SJSA1 (cell line): Measurements from ENCODE around the gene DOCK7. TPM values are rescaled to one million over a fixed set of nuclear protein-coding genes. Genes with fewer than 3 reads are reported as not detected.
"Not testable (repeated sequence)": the region's sequence is repeated elsewhere in the genome, so short reads cannot be mapped to it uniquely, and the experiment has no call there.

Source experiments
- DNase-seq, 2 experiments: peaks; one replicate each; pipeline ENCODE4 v3.0.0-alpha.2; 2015 to 2020; ENCODE audit warnings: low spot score in 2 of 2, low read depth in 1 of 2
- H3K27ac ChIP-seq: fragments of 250-450 bp; sonication (Bioruptor Pico); 2 replicates; pipeline ENCODE4 v1.5.1; 2020; ENCODE audit warnings: mild to moderate bottlenecking, moderate library complexity
- H3K27me3 ChIP-seq: fragments of 250-450 bp; sonication (Bioruptor Pico); replicated peaks from 2 replicates; pipeline ENCODE4 v1.5.1; 2020; ENCODE audit warnings: mild to moderate bottlenecking, moderate library complexity
- H3K36me3 ChIP-seq: fragments of 250-450 bp; sonication (Bioruptor Pico); 2 replicates; pipeline ENCODE4 v1.5.1; 2020; ENCODE audit warnings: mild to moderate bottlenecking
- H3K4me1 ChIP-seq: fragments of 250-450 bp; sonication (Bioruptor Pico); replicated peaks from 2 replicates; pipeline ENCODE4 v1.6.1; 2021; ENCODE audit warnings: mild to moderate bottlenecking
- H3K4me3 ChIP-seq: fragments of 250-450 bp; sonication (Bioruptor Pico); 2 replicates; pipeline ENCODE4 v1.5.1; 2020; ENCODE audit warnings: mild to moderate bottlenecking
- H3K9me3 ChIP-seq: fragments of 250-450 bp; sonication (Bioruptor Pico); replicated peaks from 2 replicates; pipeline ENCODE4 v1.5.1; 2020; ENCODE audit warnings: mild to moderate bottlenecking
- total RNA-seq: library from RNA; depleted of rRNA; stranded (reverse); fragments of >200 nt; shearing (Covaris generic); gene quantifications from 2 replicates; pipeline ENCODE4 v1.2.3, GENCODE V29; 2014

DOCK7 gene
- total RNA-seq, 1 experiment from 2014 or later, result 47.3 TPM

- no peaks in the 10 kb centered on the region for H3K27me3 ChIP-seq
- peaks cover 6% of the 10 kb centered on the region for H3K36me3 ChIP-seq
- H3K4me3 ChIP-seq, result no peak overlapping the region
- H3K9me3 ChIP-seq, result no peaks in the 10 kb centered on the region
- no peak overlapping the region for H3K27ac ChIP-seq
- no peak for DNase-seq
- H3K4me1 ChIP-seq, result no peaks in the 10 kb centered on the region; the same call in 1 of the 2 replicates
Measured at GRCh38 chr1:62682531-62682930, 5.7 kb downstream of the DOCK7 start.

- not testable (repeated sequence) for H3K27me3 ChIP-seq, H3K4me3 ChIP-seq, DNase-seq, H3K4me1 ChIP-seq, H3K27ac ChIP-seq, H3K9me3 ChIP-seq, H3K36me3 ChIP-seq
Measured at GRCh38 chr1:62680992-62681391, 7.2 kb downstream of the DOCK7 start.

GRCh38 chr1:62677822-62678221 is 10.4 kb downstream of the DOCK7 start:
- not testable (repeated sequence) for H3K9me3 ChIP-seq, DNase-seq, H3K4me1 ChIP-seq, H3K4me3 ChIP-seq, H3K27me3 ChIP-seq, H3K27ac ChIP-seq, H3K36me3 ChIP-seq

- Histone ChIP-seq H3K36me3 (no peaks in the 10 kb centered on the region; the same call in 1 of the 2 replicates), H3K4me1 (peaks cover 8% of the 10 kb centered on the region), H3K27ac (no peak overlapping the region), H3K4me3 (no peak overlapping the region), H3K27me3 (no peaks in the 10 kb centered on the region), H3K9me3 (no peaks in the 10 kb centered on the region)
- DNase-seq, result no peak
Measured at GRCh38 chr1:62676611-62677356, 11.4 kb downstream of the DOCK7 start.

- Histone ChIP-seq H3K27me3 (no peaks in the 10 kb centered on the region), H3K9me3 (no peaks in the 10 kb centered on the region)
- DNase-seq, result no peak
Measured at GRCh38 chr1:62673629-62674028, 14.6 kb downstream of the DOCK7 start.

GRCh38 chr1:62672029-62672428 is 16.2 kb downstream of the DOCK7 start:
- Histone ChIP-seq H3K36me3 (no peaks in the 10 kb centered on the region), H3K4me1 (peaks cover 5% of the 10 kb centered on the region), H3K27ac (no peak overlapping the region)

More at GRCh38 chr1:62673629-62674028, 14.6 kb downstream of the DOCK7 start:
- H3K4me3 ChIP-seq, result no peak overlapping the region
- no peak overlapping the region for H3K27ac ChIP-seq
- H3K36me3 ChIP-seq, result no peaks in the 10 kb centered on the region
- H3K4me1 ChIP-seq, result peaks cover 8% of the 10 kb centered on the region

GRCh38 chr1:62654744-62655143 is 33.4 kb downstream of the DOCK7 start:
- Histone ChIP-seq H3K4me3 (no peak overlapping the region), H3K36me3 (no peaks in the 10 kb centered on the region), H3K9me3 (no peaks in the 10 kb centered on the region), H3K27me3 (no peaks in the 10 kb centered on the region), H3K4me1 (no peaks in the 10 kb centered on the region), H3K27ac (no peak overlapping the region)
- no peak for DNase-seq

More at GRCh38 chr1:62672029-62672428, 16.2 kb downstream of the DOCK7 start:
- DNase-seq, result no peak
- Histone ChIP-seq H3K4me3 (no peak overlapping the region), H3K27me3 (no peaks in the 10 kb centered on the region), H3K9me3 (no peaks in the 10 kb centered on the region)

- no peaks in the 10 kb centered on the region for H3K27me3 ChIP-seq
- no peaks in the 10 kb centered on the region for H3K36me3 ChIP-seq
- H3K4me3 ChIP-seq, result no peak overlapping the region
- H3K4me1 ChIP-seq, result no peaks in the 10 kb centered on the region
- DNase-seq, result no peak
- no peaks in the 10 kb centered on the region for H3K9me3 ChIP-seq
- H3K27ac ChIP-seq, result no peak overlapping the region
Measured at GRCh38 chr1:62652387-62652786, 35.8 kb downstream of the DOCK7 start.

- Histone ChIP-seq H3K27ac (no peak overlapping the region), H3K36me3 (peaks cover 43% of the 10 kb centered on the region), H3K9me3 (no peaks in the 10 kb centered on the region), H3K4me1 (no peaks in the 10 kb centered on the region), H3K27me3 (no peaks in the 10 kb centered on the region), H3K4me3 (no peak overlapping the region)
- DNase-seq, result no peak
Measured at GRCh38 chr1:62643283-62643682, 44.9 kb downstream of the DOCK7 start.

GRCh38 chr1:62637392-62638105 is 50.6 kb downstream of the DOCK7 start:
- peaks cover 24% of the 10 kb centered on the region for H3K36me3 ChIP-seq
- no peak for DNase-seq

GRCh38 chr1:62628506-62628905 is 59.7 kb downstream of the DOCK7 start:
- Histone ChIP-seq H3K27me3 (no peaks in the 10 kb centered on the region), H3K27ac (no peak overlapping the region), H3K4me3 (no peak overlapping the region), H3K4me1 (no peaks in the 10 kb centered on the region), H3K9me3 (no peaks in the 10 kb centered on the region), H3K36me3 (peaks cover 24% of the 10 kb centered on the region)
- no peak for DNase-seq

More at GRCh38 chr1:62637392-62638105, 50.6 kb downstream of the DOCK7 start:
- Histone ChIP-seq H3K9me3 (no peaks in the 10 kb centered on the region), H3K27me3 (no peaks in the 10 kb centered on the region), H3K27ac (no peak overlapping the region), H3K4me3 (no peak overlapping the region), H3K4me1 (no peaks in the 10 kb centered on the region)

- no peaks in the 10 kb centered on the region for H3K9me3 ChIP-seq
- no peak overlapping the region for H3K4me3 ChIP-seq
- H3K4me1 ChIP-seq, result no peaks in the 10 kb centered on the region; the same call in 1 of the 2 replicates
- H3K36me3 ChIP-seq, result peaks cover 10% of the 10 kb centered on the region
- no peak overlapping the region for H3K27ac ChIP-seq
- no peak for DNase-seq
- H3K27me3 ChIP-seq, result no peaks in the 10 kb centered on the region
Measured at GRCh38 chr1:62625415-62625814, 62.8 kb downstream of the DOCK7 start.

- no peak overlapping the region for H3K4me3 ChIP-seq
- H3K4me1 ChIP-seq, result no peaks in the 10 kb centered on the region; the same call in 1 of the 2 replicates
- peaks cover 4% of the 10 kb centered on the region; the same call in 1 of the 2 replicates for H3K36me3 ChIP-seq
- no peak overlapping the region for H3K27ac ChIP-seq
- DNase-seq, result peak; percentile 47 to 50
- H3K9me3 ChIP-seq, result no peaks in the 10 kb centered on the region
- H3K27me3 ChIP-seq, result no peaks in the 10 kb centered on the region
Measured at GRCh38 chr1:62621907-62622306, 66.3 kb downstream of the DOCK7 start.

- Histone ChIP-seq H3K27ac (no peak overlapping the region), H3K36me3 (0 out of 2 replicates have a peak, but pooled peaks cover 4% of the 10 kb centered on the region), H3K27me3 (no peaks in the 10 kb centered on the region), H3K9me3 (no peaks in the 10 kb centered on the region), H3K4me1 (no peaks in the 10 kb centered on the region), H3K4me3 (no peak overlapping the region)
- DNase-seq, result peak in 1 of 2 experiments; percentile 6
Measured at GRCh38 chr1:62613890-62614289, 74.3 kb downstream of the DOCK7 start.
